PFSK-1 (cell line): ENCODE results near the gene ATP6V0E2.

Source experiments
- FOXP2 ChIP-seq: optimal IDR thresholded peaks from 2 replicates; pipeline ENCODE3; 2011; ENCODE audit warnings: borderline replicate concordance, control low read depth, inconsistent platforms; ENCODE audit not compliant: insufficient read depth; ENCODE audit errors: extremely low read length, extremely low read depth
- POLR2AphosphoS5 ChIP-seq: IDR thresholded peaks from 2 replicates; pipeline ENCODE4 v1.6.1; 2012; ENCODE audit warnings: low read depth, mild to moderate bottlenecking, control low read depth, low read length, moderate library complexity
- REST ChIP-seq, 2 experiments: IDR thresholded peaks; 2 replicates each; pipeline versions ENCODE4 v1.6.1 to v1.8.0; 2011 to 2012; ENCODE audit warnings: low read depth in 2 of 2, low read length in 2 of 2, control low read depth in 1 of 2, inconsistent platforms in 1 of 2, mild to moderate bottlenecking in 1 of 2, moderate library complexity in 1 of 2; ENCODE audit not compliant: insufficient read depth in 1 of 2
- SIN3A ChIP-seq: IDR thresholded peaks from 2 replicates; pipeline ENCODE4 v1.6.1; 2012; ENCODE audit warnings: mild to moderate bottlenecking, low read length, moderate library complexity, borderline replicate concordance; ENCODE audit not compliant: insufficient read depth
- TAF1 ChIP-seq: IDR thresholded peaks from 2 replicates; pipeline ENCODE4 v1.6.1; 2012; ENCODE audit warnings: low read length, control low read depth, borderline replicate concordance; ENCODE audit not compliant: insufficient read depth

GRCh38 chr7:149859876-149860275 is 13.9 kb upstream of the ATP6V0E2 start:
- TF ChIP-seq TAF1 (no peak), POLR2AphosphoS5 (no peak), SIN3A (no peak), FOXP2 (no peak), REST (IDR thresholded peaks at IDR 0.05; ENCODE audit: insufficient read depth in 1 of 2, low read depth in 2 of 2, low read length in 2 of 2) (no peak)
